ENCODE measurements around the gene HMCN1.

The HMCN1 gene

GRCh38 chr1:185719021-185719420 is 15.2 kb upstream of the HMCN1 start:
- no peaks in the 10 kb centered on the region for H3K36me3 ChIP-seq
- H3K9me3 ChIP-seq, result no peaks in the 10 kb centered on the region
- no peaks in the 10 kb centered on the region for H3K4me1 ChIP-seq
- no peak overlapping the region for H3K4me3 ChIP-seq (ENCODE audit: low read depth, low read length)
- no peak for TF ChIP-seq CTCF (IDR thresholded peaks at IDR 0.05; ENCODE audit: low read depth, low read length)
- H3K27me3 ChIP-seq, result no peaks in the 10 kb centered on the region
- no peak for DNase-seq

GRCh38 chr1:185720633-185721272 is 13.4 kb upstream of the HMCN1 start:
- H3K9me3 ChIP-seq, result no peaks in the 10 kb centered on the region
- H3K4me3 ChIP-seq (ENCODE audit: low read depth, low read length), result no peak overlapping the region
- peak; percentile 45 for TF ChIP-seq CTCF (IDR thresholded peaks at IDR 0.05; ENCODE audit: low read depth, low read length)
- DNase-seq, result no peak
- no peaks in the 10 kb centered on the region for H3K27me3 ChIP-seq
- H3K36me3 ChIP-seq, result no peaks in the 10 kb centered on the region
- H3K4me1 ChIP-seq, result no peaks in the 10 kb centered on the region

GRCh38 chr1:185721553-185721952 is 12.6 kb upstream of the HMCN1 start:
- Histone ChIP-seq H3K36me3 (no peaks in the 10 kb centered on the region), H3K9me3 (no peaks in the 10 kb centered on the region), H3K4me3 (ENCODE audit: low read depth, low read length) (no peak overlapping the region), H3K4me1 (no peaks in the 10 kb centered on the region), H3K27me3 (no peaks in the 10 kb centered on the region)
- DNase-seq, result no peak
- TF ChIP-seq CTCF (IDR thresholded peaks at IDR 0.05; ENCODE audit: low read depth, low read length), result no peak

- DNase-seq, result no peak
- Histone ChIP-seq H3K4me3 (ENCODE audit: low read depth, low read length) (no peak overlapping the region), H3K9me3 (no peaks in the 10 kb centered on the region), H3K27me3 (no peaks in the 10 kb centered on the region), H3K36me3 (no peaks in the 10 kb centered on the region), H3K4me1 (no peaks in the 10 kb centered on the region)
- no peak for TF ChIP-seq CTCF (IDR thresholded peaks at IDR 0.05; ENCODE audit: low read depth, low read length)
Measured at GRCh38 chr1:185722098-185722497, 12.1 kb upstream of the HMCN1 start.

- no peak for DNase-seq
- Histone ChIP-seq H3K4me1 (no peaks in the 10 kb centered on the region), H3K27me3 (peaks cover 3% of the 10 kb centered on the region; the same call in 1 of the 2 replicates), H3K4me3 (ENCODE audit: low read depth, low read length) (no peak overlapping the region), H3K36me3 (no peaks in the 10 kb centered on the region), H3K9me3 (no peaks in the 10 kb centered on the region)
- no peak for TF ChIP-seq CTCF (IDR thresholded peaks at IDR 0.05; ENCODE audit: low read depth, low read length)
Measured at GRCh38 chr1:185727726-185728125, 6.5 kb upstream of the HMCN1 start.

GRCh38 chr1:185731446-185731845 is 2.7 kb upstream of the HMCN1 start:
- no peak overlapping the region for H3K4me3 ChIP-seq (ENCODE audit: low read depth, low read length)
- H3K4me1 ChIP-seq, result no peaks in the 10 kb centered on the region
- H3K27me3 ChIP-seq, result peaks cover 34% of the 10 kb centered on the region
- H3K9me3 ChIP-seq, result no peaks in the 10 kb centered on the region
- no peaks in the 10 kb centered on the region for H3K36me3 ChIP-seq
- DNase-seq, result no peak
- no peak for TF ChIP-seq CTCF (IDR thresholded peaks at IDR 0.05; ENCODE audit: low read depth, low read length)

Data from BE2C (cell line).